ENCODE results near the gene OSBP. TPM values are rescaled to one million over a fixed set of nuclear protein-coding genes. Genes with fewer than 3 reads are reported as not detected.

The OSBP gene, protein sequence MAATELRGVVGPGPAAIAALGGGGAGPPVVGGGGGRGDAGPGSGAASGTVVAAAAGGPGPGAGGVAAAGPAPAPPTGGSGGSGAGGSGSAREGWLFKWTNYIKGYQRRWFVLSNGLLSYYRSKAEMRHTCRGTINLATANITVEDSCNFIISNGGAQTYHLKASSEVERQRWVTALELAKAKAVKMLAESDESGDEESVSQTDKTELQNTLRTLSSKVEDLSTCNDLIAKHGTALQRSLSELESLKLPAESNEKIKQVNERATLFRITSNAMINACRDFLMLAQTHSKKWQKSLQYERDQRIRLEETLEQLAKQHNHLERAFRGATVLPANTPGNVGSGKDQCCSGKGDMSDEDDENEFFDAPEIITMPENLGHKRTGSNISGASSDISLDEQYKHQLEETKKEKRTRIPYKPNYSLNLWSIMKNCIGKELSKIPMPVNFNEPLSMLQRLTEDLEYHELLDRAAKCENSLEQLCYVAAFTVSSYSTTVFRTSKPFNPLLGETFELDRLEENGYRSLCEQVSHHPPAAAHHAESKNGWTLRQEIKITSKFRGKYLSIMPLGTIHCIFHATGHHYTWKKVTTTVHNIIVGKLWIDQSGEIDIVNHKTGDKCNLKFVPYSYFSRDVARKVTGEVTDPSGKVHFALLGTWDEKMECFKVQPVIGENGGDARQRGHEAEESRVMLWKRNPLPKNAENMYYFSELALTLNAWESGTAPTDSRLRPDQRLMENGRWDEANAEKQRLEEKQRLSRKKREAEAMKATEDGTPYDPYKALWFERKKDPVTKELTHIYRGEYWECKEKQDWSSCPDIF
- 10 to 100 TPM; 37.2 to 71.5 (median 49.6) TPM for total RNA-seq

DNA sequence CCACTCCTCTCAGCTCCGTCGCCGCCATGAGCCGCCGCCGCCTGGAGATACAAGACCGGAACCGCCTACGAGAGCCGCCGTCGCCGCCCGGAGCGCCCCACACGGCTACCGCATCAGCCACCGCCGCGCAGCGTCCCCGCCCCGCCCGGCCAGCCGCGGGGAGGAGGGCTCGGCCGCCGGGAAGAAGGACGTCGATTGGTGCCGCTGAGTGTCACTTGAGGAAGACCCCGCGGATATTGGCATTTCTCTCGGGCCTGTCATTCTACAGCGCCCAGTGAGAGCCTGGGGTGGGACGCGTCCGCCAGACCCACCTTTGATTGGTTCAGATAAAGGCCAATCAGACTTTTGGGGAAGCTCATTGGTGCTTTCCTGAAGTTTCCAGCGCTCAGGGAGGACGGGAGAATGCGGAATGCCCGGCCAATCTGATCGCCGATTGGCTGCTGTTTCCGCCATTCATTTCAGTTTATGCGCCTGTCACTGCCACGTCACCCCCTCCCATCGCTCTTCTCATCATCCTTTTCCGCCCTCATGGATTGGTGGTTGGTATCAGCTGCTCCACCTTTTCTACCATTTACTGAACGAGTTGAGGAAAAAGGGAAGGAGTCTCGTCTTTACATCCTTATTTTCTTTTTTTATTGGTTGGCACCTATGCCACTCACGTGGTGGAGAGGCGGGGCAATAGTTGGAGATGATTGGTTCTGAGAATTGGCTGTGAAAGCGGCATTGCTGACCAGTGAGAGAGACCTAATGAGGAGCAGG is at the start of gene OSBP:
TSS of gene OSBP (minus strand) at position 138 of the 759 bp plus-strand sequence. CDS start at position 28, 110 bp downstream.
- 0% methylated on average over 23 of the region's 55 CpGs for WGBS
- Histone ChIP-seq H3K36me3 (no peaks in the 10 kb centered on the region), H3K9me3 (no peaks in the 10 kb centered on the region), H3K27me3 (no peaks in the 10 kb centered on the region), H3K27ac (peak within 1 kb of the TSS; percentile 97), H3K4me1 (peaks cover 41% of the 10 kb centered on the region), H3K4me3 (peak within 1 kb of the TSS; percentile 82)
- DNase-seq (ENCODE audit: low spot score in 2 of 2): peak; percentile 99 to 100
- peak; percentile 72 to 83 for TF ChIP-seq POLR2A (IDR thresholded peaks at IDR 0.05)
- peak in 2 of 3 donors; percentile 70 to 71 for TF ChIP-seq POLR2AphosphoS5 (IDR thresholded peaks at IDR 0.05)
- TF ChIP-seq, protein P1, sequence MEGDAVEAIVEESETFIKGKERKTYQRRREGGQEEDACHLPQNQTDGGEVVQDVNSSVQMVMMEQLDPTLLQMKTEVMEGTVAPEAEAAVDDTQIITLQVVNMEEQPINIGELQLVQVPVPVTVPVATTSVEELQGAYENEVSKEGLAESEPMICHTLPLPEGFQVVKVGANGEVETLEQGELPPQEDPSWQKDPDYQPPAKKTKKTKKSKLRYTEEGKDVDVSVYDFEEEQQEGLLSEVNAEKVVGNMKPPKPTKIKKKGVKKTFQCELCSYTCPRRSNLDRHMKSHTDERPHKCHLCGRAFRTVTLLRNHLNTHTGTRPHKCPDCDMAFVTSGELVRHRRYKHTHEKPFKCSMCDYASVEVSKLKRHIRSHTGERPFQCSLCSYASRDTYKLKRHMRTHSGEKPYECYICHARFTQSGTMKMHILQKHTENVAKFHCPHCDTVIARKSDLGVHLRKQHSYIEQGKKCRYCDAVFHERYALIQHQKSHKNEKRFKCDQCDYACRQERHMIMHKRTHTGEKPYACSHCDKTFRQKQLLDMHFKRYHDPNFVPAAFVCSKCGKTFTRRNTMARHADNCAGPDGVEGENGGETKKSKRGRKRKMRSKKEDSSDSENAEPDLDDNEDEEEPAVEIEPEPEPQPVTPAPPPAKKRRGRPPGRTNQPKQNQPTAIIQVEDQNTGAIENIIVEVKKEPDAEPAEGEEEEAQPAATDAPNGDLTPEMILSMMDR (IDR thresholded peaks at IDR 0.05): peak in 1 of 2 donors; percentile 7
- TF ChIP-seq EP300 (IDR thresholded peaks at IDR 0.05): no peak

DNA sequence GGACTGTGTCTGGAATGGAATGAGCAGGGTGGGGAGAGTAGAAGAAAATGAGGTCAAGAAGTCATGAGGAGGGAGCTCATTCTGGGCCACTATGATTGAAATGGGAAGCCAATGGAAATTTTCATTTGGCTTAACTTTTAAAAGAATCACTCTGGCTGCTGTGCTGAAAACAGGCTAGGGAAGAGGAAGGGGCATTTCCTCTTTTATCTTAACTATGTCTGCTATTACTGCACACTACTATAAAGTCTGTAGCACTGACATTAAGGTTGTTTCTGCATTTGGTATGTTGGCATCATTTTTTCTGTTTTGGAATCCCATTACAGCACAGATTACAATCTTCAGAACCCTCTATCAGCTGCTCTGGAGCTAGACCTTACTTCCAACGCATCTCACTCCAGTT is 45.0 kb upstream of the OSBP start:
- H3K4me3 ChIP-seq: no peak overlapping the region
- H3K27ac ChIP-seq: no peak overlapping the region
- 96% methylated on average over 1 of the region's 1 CpG for WGBS
- H3K4me1 ChIP-seq: peaks cover 11% of the 10 kb centered on the region
- DNase-seq (ENCODE audit: low spot score in 2 of 2): no peak
- H3K9me3 ChIP-seq: no peaks in the 10 kb centered on the region
- no peaks in the 10 kb centered on the region for H3K27me3 ChIP-seq
- peaks cover 83% of the 10 kb centered on the region for H3K36me3 ChIP-seq
- TF ChIP-seq EP300 (IDR thresholded peaks at IDR 0.05): no peak
- no peak for TF ChIP-seq POLR2AphosphoS5 (IDR thresholded peaks at IDR 0.05)
- TF ChIP-seq POLR2A (IDR thresholded peaks at IDR 0.05): no peak
- TF ChIP-seq, protein P1 (IDR thresholded peaks at IDR 0.05): no peak

DNA sequence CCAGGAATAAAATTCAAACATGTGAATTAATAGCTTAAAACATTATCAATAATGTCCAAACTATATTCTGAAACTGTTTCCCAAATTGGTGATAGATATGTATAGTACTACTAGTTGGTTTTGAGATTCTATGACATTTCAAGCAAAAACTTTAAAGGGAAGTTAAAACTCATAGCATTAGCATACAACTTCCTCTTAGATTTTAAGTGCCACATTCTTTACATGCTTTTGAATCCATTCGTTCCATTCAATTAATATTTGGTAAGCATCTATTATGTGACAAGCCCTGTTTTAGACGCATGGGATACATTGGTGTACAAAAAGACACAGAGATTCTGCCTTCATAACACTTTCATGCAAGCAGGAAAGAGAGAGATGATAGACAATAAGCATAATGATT is 44.4 kb upstream of the OSBP start:
- Histone ChIP-seq H3K9me3 (no peaks in the 10 kb centered on the region), H3K27me3 (no peaks in the 10 kb centered on the region), H3K4me1 (peaks cover 11% of the 10 kb centered on the region), H3K27ac (no peak overlapping the region), H3K36me3 (peaks cover 86% of the 10 kb centered on the region), H3K4me3 (no peak overlapping the region)
- TF ChIP-seq EP300 (IDR thresholded peaks at IDR 0.05): no peak
- TF ChIP-seq POLR2AphosphoS5 (IDR thresholded peaks at IDR 0.05): no peak
- TF ChIP-seq, protein P1 (IDR thresholded peaks at IDR 0.05): no peak
- TF ChIP-seq POLR2A (IDR thresholded peaks at IDR 0.05): no peak
- DNase-seq (ENCODE audit: low spot score in 2 of 2): no peak
- WGBS: 70% methylated on average over 2 of the region's 2 CpGs

DNA sequence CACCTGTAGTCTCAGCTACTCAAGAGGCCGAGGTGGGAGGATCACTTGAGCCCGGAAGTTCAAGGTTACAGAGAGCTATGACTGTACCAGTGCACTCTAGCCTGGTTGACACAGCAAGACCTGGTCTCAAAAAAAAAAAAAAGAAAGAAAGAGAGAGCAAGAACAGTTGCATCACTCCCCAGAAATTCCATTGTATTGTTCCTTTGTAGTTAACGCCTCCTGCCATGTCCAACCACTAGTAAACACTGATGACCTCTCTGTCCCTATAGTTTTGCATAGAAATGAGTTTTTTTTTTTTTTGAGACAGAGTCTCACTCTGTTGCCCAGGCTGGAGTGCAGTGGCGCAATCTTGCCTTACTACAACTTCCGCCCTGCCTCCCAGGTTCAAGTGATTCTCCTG is 42.5 kb upstream of the OSBP start:
- no peak for TF ChIP-seq POLR2AphosphoS5 (IDR thresholded peaks at IDR 0.05)
- TF ChIP-seq POLR2A (IDR thresholded peaks at IDR 0.05): no peak
- no peak for TF ChIP-seq EP300 (IDR thresholded peaks at IDR 0.05)
- TF ChIP-seq, protein P1 (IDR thresholded peaks at IDR 0.05): no peak
- no peak for DNase-seq (ENCODE audit: low spot score in 2 of 2)
- H3K27ac ChIP-seq: no peak overlapping the region
- peaks cover 88% of the 10 kb centered on the region for H3K36me3 ChIP-seq
- no peak overlapping the region for H3K4me3 ChIP-seq
- H3K9me3 ChIP-seq: no peaks in the 10 kb centered on the region
- WGBS: 91% methylated on average over 5 of the region's 5 CpGs
- no peaks in the 10 kb centered on the region for H3K27me3 ChIP-seq
- peaks cover 11% of the 10 kb centered on the region for H3K4me1 ChIP-seq
